HG02981 (cell line): ENCODE measurements around the gene BTN1A1.

Experiments used
- ATAC-seq: cut with Tn5 transposase; IDR thresholded peaks from one replicate; pipeline ENCODE4 v1.9.1; 2021; ENCODE audit warnings: mild to moderate bottlenecking, moderate library complexity; ENCODE audit not compliant: unreplicated experiment

The BTN1A1 gene

GRCh38 chr6:26475823-26476729, 24.0 kb upstream of the BTN1A1 start:
- ATAC-seq = no peak

GRCh38 chr6:26476896-26477295, 23.2 kb upstream of the BTN1A1 start:
- no peak for ATAC-seq

- ATAC-seq = no peak
Observed at GRCh38 chr6:26477426-26477825, 22.7 kb upstream of the BTN1A1 start.

DNA sequence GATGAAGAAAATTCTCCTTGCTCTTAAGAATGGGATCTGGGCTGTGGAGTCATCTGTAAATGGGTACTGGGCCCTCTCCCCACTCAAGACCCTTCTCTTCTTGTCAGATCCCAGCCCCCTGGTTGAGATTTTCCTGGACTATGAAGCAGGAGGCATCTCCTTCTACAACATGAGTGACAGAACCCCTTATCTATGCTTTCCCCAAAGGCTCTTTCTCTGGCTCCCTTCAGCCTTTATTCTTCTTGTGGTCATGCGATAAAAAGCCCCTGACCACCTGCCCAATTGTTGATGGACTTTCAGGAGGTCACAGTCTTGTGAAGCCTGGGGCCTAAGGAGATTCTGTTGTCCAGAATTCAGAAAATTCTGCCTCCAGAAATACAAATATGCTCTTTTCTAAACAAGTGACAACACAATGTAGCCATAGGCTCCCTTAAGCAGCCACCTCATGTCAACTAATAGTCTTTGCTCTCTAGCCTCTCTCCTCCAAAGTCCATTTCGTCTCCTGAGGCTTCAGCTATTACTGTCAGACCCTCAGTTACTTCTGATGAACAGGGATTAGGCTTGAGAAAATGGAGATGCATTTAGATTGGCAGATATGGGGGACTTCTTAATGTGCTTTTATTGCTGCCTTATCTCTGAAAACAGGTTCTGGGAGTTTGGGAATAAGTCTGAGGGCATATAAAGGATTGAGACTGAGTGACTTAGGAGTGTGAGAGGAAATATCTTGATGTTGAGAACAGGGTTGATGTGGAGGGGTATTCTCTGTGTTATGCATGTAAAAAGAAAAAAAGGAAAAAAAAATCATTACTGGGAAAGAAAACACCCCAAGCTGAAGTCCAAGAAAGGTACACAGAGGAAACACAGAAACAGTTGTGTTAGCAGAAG, 21.8 kb upstream of the BTN1A1 start:
- no peak for ATAC-seq

GRCh38 chr6:26478985-26479278, 21.2 kb upstream of the BTN1A1 start:
- ATAC-seq = no peak

DNA sequence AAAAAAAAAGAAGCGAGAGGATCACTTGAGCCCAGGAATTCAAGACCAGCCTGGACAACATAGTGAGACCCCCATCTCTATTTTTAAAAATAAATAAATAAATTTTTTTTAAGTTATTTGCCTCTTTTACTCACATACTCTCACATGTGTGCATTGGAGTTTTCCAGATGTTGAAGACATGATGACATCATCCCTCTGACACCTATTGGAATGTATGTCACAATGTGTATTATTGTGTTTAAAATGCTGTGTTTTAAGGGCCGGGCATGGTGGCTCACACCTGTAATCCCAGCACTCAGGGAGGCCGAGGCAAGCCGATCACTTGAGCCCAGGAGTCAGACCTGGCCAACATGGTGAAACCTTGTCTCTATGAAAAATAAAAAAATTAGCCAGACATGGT, 17.8 kb upstream of the BTN1A1 start:
- ATAC-seq = no peak

DNA sequence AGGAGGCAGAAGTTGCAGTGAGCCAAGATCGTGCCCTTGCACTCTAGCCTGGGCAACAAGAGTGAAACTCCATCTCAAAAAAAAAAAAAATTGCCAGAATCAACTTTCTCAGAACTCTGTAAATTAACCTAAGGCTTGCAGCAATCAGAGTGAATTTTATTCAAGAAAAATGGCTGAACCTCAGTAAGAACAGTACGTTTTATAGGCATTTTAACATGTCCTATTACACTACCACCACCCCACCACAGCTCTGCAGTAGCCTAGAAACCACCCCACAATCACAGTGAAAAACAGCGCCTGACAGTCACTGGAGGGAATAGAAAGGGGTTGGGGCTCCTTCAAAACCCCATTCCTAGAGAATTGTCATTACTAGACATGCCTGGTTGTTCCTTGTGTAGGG, 16.4 kb upstream of the BTN1A1 start:
- ATAC-seq = no peak

- ATAC-seq = no peak
Observed at GRCh38 chr6:26484161-26484560, 15.9 kb upstream of the BTN1A1 start.

DNA sequence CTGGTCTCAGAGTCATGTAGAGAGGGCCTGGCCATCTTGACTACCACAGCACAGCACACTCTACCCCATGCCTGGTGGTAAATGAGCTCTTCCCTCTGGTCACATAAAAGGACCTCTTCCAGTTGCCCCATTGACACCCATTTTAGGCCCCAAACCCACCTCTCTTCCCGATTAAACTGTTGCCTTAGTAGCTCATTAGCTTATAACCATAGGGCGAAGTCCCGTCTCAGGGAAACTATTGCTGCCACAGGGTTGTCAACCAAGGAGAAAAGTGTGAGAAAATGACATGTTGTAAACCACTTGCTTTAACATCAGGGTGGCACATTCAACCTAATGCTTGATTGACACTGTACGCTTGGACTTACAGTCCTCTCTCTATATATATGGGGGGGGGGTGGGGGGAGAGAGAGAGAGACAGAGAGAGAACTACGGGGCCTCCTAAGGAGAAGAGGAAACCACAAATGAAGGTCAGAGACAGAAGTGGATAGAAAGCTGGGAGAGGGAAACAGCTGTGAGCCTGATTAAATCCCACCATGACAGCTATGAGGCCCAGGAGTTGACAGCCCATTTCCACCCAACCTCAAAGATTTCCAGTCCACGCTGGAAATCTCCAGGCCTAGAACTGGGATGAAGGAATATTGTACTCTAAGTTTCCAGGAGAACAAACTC, 14.9 kb upstream of the BTN1A1 start:
- no peak for ATAC-seq

- no peak for ATAC-seq
Observed at GRCh38 chr6:26486358-26486757, 13.7 kb upstream of the BTN1A1 start.

DNA sequence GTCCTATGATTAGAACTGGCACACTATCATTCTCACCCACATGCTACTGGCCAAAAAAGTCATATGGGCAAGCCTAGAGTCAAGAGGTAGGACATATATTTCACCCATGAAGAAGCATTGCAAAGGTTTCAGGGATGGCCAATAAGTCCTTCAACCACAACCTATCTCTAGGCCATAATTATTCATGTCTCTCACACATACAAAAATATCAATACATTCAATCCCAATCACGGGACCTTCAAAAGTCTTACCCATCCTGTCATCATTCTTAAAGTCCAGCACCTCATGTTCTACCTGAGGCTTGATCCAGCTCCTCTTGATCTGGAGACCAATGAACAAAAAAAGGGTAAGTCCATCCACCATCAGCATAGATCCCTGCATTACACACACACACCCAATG, 12.6 kb upstream of the BTN1A1 start:
- no peak for ATAC-seq

GRCh38 chr6:26489996-26490964, 9.8 kb upstream of the BTN1A1 start:
- ATAC-seq = no peak

GRCh38 chr6:26491604-26492003, 8.5 kb upstream of the BTN1A1 start:
- ATAC-seq = no peak

- no peak for ATAC-seq
Observed at GRCh38 chr6:26493258-26493657, 6.8 kb upstream of the BTN1A1 start.

GRCh38 chr6:26494117-26494516, 6.0 kb upstream of the BTN1A1 start:
- ATAC-seq = no peak

DNA sequence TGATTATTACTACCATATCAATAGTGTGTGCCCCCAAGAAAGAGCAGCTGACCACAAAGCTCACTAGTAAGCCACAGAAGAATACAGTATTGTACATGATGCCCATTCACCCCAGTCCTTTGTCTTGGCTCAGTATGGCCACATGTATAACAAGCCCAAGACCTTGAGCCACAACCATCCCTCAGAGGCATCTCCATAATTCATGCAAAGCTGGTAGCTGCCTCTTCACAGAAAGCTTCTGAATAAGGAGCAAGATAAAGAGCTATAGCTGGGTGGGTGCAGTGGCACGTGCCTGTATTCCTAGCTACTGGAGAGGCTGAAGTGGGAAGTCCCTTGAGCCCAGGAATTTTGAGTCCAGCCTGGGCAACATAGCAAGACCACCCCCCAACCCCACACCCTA, 4.8 kb upstream of the BTN1A1 start:
- no peak for ATAC-seq

- ATAC-seq = no peak
Observed at GRCh38 chr6:26497610-26498009, 2.5 kb upstream of the BTN1A1 start.

DNA sequence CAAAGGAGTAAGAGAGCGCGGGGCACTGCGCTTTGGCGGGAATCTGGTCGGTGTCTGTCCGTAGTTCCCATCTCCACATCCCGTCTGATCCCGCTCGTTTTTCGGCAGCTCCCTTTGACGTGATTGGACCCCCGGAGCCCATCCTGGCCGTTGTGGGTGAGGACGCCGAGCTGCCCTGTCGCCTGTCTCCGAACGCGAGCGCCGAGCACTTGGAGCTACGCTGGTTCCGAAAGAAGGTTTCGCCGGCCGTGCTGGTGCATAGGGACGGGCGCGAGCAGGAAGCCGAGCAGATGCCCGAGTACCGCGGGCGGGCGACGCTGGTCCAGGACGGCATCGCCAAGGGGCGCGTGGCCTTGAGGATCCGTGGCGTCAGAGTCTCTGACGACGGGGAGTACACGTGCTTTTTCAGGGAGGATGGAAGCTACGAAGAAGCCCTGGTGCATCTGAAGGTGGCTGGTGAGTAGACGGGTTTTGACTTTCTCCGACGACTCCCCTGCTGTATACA, 1.4 kb downstream of the BTN1A1 start:
- no peak for ATAC-seq

DNA sequence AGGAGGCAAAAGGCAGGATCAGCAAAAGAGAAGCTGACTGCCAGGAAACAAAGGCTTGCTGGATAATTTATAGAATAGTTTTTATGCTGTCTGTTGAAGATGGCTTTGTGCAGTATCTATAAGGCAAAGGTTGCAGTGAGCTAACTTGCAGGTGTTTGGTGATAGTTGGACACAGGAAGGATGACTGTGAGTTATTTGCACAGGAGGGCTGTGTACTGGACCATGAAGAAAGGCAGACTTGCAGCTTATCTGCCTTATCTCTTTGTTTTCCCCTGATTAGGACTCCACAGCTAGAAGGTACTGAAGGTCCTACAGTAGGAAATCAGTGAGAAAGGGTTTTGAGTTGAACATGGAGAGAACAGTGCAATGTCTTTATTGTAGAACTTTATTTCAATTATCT, 2.1 kb downstream of the BTN1A1 start:
- no peak for ATAC-seq

DNA sequence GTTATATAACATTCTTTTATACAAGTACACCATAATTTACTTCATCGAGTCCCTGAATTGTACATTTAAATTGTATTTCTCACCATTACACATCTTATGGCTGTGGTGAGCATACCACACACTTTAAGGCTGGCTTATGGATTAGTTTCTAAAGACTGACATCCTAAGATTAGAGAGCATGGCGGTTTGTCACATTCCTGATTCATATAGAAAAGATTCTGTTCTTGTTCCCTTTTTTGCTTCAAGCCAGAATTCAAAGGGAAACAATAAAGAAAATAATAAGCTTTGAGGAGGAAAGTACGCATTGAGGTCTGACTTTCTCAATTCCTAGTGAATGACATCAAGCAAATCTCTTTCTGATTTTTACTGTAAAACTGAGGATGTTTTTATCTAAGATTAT, 2.5 kb downstream of the BTN1A1 start:
- no peak for ATAC-seq
